ENCODE results near the gene LDOC1.
"Not testable (repeated sequence)": the region's sequence is repeated elsewhere in the genome, so short reads cannot be mapped to it uniquely, and the experiment has no call there.

- TF ChIP-seq, protein P1, sequence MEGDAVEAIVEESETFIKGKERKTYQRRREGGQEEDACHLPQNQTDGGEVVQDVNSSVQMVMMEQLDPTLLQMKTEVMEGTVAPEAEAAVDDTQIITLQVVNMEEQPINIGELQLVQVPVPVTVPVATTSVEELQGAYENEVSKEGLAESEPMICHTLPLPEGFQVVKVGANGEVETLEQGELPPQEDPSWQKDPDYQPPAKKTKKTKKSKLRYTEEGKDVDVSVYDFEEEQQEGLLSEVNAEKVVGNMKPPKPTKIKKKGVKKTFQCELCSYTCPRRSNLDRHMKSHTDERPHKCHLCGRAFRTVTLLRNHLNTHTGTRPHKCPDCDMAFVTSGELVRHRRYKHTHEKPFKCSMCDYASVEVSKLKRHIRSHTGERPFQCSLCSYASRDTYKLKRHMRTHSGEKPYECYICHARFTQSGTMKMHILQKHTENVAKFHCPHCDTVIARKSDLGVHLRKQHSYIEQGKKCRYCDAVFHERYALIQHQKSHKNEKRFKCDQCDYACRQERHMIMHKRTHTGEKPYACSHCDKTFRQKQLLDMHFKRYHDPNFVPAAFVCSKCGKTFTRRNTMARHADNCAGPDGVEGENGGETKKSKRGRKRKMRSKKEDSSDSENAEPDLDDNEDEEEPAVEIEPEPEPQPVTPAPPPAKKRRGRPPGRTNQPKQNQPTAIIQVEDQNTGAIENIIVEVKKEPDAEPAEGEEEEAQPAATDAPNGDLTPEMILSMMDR (conservative IDR thresholded peaks at IDR 0.05) = not testable (repeated sequence)
- not testable (repeated sequence) for TF ChIP-seq ZFX (IDR thresholded peaks at IDR 0.05)
Observed at GRCh38 chrX:141188573-141188972, 11.6 kb upstream of the LDOC1 start.

Measured in C4-2B (cell line).